NCI-H2196 treated with DMSO at 0.1 percent for 48 hours (cell line): ENCODE results near the gene TEAD2.
"Not testable (repeated sequence)": the region's sequence is repeated elsewhere in the genome, so short reads cannot be mapped to it uniquely, and the experiment has no call there.

Experiments used
- DNase-seq: peaks from one replicate; lab custom pipeline; 2025; ENCODE audit not compliant: unreplicated experiment; lab: John Stamatoyannopoulos, UW

TEAD2 gene

GRCh38 chr19:49333811-49334288 is 28.4 kb downstream of the TEAD2 start:
- DNase-seq = no peak

DNA sequence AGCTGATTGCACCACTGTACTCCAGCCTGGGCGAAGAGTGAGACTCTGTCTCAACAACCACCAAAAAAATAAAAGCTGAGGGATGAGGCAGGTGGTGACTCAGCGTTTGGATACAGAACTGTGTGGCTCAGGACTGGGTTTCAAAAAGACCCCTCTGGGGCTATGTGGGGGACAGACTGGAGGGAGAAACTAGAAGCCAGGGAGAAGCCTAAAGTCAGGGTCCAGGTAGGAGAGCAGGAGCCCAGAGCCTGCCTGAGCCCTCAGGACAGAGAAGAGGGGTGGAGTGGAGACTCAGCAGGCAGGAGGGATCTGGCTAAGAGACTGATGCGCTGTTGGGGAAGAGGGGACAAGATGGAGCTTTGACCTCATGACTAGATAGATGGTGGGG is 28.8 kb downstream of the TEAD2 start:
- DNase-seq = no peak

DNA sequence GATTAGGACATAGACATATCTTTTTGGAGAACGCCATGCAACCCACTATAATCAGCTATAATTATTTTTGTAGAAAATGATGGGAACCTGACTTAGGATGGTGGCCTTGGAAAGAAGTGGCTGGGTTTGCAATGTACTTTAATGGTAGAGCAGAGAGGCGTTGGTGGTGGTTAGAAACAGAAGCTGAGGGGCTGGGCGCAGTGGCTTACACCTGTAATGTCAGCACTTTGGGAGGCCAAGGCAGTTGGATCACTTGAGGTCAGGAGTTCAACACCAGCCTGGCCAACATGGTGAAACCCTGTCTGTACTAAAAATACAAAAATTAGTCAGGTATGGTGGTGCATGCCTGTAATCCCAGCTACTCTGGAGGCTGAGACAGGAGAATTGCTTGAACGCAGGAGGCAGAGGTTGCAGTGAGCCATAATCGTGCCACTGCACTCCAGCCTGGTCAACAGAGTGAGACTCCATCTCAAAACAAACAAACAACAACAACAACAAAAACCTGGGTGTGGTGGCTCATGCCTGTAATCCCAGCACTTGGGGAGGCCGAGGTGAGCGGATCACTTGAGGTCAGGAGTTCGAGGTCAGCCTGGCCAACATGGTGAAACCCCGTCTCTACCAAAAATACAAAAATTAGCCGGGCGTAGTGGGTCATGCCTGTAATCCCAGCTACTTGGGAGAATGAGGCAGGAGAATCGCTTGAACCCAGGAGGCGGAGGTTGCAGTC is 29.4 kb downstream of the TEAD2 start:
- not testable (repeated sequence) for DNase-seq

DNA sequence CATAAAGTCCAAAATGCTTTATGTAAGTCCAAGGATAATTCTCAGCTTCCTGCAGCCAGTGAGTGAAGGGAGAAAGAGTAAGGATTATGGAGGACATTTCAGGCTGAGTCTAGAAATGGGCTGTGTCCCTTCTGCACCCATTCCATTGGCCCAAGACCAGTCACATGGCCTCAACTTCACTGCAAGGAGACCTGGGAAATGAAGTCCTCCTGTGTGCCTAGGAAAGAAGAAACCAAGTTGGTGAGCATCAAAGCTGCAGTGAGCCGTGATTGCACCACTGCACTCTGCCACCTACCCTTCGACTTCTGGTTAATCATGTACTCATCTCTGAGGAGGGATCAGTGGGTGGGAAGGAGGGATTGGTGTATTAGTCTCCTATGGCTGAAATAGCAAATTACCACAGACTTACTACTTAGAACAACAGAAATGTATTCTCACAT is 30.6 kb downstream of the TEAD2 start:
- no peak for DNase-seq

DNA sequence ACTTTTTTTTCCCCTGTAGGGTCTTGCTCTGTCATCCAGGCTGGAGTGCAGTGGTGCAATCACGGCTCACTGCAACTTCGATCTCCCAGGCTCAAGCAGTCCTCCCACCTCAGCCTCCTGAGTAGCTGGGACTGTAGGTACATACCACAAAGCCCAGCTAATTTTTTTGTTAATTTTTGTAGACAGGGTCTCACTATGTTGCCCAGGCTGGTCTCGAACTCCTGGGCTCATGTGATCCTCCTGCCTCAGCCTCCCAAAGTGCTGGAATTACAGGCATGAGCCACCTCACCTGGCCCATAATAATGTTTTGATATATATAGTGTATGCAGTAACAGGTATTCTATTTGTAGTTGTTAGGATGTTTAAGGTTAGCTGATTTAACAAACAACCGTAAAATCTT is 31.0 kb downstream of the TEAD2 start:
- not testable (repeated sequence) for DNase-seq

DNA sequence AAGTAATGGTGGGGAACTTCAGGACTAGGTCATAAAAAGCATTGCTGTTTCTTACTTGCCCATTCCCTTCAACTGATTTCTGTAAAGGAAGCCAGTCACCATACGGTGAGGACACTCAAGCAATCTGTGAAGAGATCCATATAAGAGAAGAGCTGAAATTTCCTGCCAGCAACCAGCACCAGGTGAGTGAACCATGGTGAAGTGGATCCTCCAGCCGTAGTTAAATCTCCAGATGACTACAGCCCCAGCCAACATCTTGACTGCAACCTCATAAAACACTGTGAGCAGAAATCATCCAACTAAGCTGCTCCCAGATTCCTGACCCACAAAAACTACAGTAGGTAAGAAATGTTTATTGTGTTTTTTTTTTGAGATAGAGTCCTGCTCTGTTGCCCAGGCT is 33.5 kb downstream of the TEAD2 start:
- no peak for DNase-seq

DNA sequence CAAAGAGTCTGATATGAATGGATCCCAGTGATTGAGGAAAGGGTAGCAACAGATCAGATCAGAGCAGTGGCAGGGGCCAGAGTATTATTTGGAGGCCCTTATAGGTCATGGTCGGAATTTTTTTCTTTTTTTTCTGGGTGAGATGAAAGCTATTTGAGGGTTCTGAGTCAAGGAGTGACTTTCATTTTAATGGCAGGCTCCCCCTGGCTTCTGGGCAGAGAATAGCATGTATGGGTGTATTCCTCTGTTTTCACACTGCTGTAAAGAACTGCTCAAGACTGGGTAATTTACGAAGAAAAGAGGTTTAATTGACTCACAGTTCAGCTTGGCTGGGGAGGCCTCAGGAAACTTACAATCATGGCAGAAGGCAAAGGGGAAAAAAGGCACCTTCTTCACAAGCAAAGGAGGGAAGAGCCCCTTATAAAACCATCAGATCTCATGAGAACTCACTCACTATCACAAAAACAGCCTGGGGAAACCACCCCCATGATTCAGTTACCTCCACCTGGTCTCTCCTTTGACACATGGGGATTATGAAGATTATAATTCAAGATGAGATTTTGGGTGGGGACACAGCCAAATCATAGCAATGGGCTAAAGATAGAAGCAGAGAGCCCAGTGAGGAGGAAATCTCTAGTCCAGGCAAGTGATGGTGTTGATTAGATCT is 34.2 kb downstream of the TEAD2 start:
- no peak for DNase-seq

GRCh38 chr19:49326165-49326704 is 36.0 kb downstream of the TEAD2 start:
- no peak for DNase-seq

DNA sequence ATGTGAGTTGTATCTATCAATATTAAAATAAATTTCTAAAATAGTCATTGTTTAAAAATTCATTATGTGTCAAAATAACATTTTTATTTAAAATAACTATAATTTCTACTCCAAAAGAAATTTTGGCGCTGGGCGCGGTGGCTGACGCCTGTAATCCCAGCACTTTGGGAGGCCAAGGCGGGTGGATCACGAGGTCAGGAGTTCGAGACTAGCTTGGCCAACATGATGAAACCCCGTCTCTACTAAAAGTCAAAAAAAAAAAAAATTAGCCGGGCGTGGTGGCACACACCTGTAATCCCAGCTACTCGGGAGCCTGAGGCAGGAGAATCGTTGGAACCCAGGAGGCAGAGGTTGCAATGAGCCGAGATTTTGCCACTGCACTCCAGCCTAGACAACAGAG is 36.5 kb downstream of the TEAD2 start:
- not testable (repeated sequence) for DNase-seq

GRCh38 chr19:49324801-49325576 is 37.2 kb downstream of the TEAD2 start, which contains the start of gene SLC6A16:
Gene SLC6A16 (minus strand): TSS chr19:49325191. CDS start chr19:49311347, 13,844 bp downstream.
- DNase-seq = no peak

DNA sequence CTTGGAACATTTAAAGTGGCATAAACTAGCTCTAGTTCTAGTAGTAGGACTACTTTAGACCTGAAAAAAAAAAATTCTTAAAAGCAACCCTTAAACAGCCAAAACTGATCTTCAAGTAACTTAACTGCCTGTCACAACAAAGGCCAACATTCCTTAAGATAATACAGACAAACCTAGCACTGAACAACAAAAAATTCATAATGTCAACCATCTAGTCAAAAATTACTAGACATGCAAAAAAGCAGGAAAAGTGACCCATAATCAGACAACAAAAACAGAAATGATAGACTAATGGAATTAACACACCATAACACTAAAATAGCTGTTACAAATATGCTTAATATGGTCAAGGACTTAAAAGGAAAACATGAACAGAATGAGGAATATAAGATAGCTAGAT is 43.9 kb downstream of the TEAD2 start:
- DNase-seq = no peak

- DNase-seq = no peak
Measured at GRCh38 chr19:49316284-49316683, 45.9 kb downstream of the TEAD2 start.

GRCh38 chr19:49315111-49315510 is 47.1 kb downstream of the TEAD2 start:
- DNase-seq = no peak

DNA sequence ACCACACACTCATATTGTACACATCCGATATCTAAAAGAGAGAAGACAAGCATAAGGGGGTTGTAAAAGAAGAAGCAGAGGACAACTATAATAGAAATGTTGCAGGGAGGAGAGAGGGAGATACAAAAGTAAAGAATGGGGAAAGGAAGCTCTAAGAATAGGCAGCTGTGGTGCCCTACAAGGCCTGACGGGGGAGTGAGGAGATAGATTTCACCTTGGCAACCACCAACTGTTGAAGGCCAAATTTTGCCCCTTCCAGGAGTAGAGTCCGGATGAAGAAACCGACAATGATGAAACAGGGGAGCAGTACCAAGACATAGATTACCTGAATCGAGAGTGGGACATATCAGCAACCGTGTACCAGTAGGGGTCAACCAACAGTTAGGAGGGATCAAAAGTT is 53.1 kb downstream of the TEAD2 start:
- DNase-seq = no peak

- not testable (repeated sequence) for DNase-seq
Measured at GRCh38 chr19:49306734-49307133, 55.5 kb downstream of the TEAD2 start.

GRCh38 chr19:49301866-49302252 is 60.4 kb downstream of the TEAD2 start:
- no peak for DNase-seq

DNA sequence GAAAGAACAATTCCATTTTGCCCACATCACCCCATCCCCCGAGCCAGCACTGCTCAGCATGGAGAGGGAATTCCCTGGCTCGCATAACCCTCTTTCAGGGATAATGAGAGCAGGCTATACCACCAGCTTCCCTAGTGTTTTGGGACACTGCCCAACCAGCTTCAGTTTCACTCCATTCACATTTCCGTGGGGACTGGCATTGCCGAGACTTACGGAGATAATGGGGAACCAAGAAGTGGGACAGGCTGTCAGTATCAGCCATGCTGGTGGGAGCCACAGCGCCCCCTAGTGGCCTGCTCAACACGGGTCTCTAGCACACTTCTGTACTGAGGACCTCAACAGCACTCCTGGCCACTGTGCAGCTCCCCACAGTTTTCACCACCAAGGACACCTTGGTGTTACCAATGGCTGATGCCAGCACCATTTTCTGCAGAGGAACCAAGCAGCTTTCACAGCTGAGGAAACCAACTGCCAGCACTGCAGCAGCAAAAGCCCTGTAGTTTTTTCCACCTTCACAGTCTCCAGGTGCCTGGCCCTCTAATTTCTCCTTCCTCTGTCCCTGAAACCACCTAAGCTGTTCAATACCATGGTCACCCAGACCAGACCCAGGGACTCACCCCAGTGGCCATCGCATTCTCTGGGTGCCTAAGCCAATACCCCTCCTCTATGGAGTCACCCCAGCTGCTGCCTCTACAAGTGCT is 60.9 kb downstream of the TEAD2 start:
- DNase-seq = peak; percentile 30

DNA sequence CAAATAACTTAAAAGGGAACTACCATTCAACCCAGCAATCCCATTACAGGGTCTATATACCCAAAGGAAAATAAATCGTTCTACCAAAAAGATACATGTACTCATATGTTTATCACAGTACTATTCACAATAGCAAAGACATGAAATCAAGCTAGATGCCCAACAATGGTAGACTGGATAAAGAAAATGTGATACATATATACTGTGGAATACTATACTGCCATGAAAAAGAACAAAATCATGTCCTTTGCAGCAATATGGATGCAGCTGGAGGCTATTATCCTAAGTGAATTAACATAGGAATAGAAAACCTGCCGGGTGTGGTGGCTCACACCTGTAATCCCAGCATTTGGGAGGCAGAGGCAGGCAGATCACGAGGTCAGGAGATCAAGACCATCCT is 63.6 kb downstream of the TEAD2 start:
- not testable (repeated sequence) for DNase-seq

GRCh38 chr19:49297403-49297802 is 64.8 kb downstream of the TEAD2 start:
- no peak for DNase-seq

DNA sequence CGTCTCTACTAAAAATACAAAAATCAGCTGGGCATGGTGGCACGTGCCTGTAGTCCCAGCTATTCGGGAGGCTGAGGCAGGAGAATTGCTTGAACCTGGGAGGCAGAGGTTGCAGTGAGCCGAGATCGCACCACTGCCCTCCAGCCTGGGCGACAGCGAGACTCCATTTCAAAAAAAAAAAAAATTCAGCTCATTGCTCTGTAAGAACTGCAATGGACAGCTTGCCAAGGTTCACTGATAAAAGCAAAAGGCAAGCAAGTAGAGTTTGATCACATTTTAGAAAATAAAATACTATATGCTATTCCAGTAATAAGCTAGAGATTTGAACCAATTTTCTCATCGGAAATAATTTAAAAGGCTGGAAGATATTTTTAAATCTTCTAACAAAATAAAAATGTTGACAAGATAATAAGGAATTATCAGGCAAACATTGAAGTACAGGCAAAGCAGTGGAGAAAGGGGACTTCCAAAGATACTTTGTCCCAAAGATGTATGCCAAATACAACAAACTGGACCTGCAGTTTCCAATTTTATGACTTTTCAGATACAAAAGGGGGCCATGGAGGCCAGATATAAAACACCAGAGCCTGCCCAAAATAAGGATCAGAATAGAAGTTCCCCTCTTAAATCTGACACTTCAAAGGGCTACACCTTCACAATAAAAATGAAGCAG is 66.9 kb downstream of the TEAD2 start:
- no peak for DNase-seq
